SK-N-MC (cell line): ENCODE data around the gene TAPBP.

ENCODE experiments used
- EZH2 ChIP-seq: fragments of 200-600 bp; sonication (generic); IDR thresholded peaks from one replicate; pipeline ENCODE4 v1.6.1; 2017; ENCODE audit warnings: antibody characterized with exemption
- POLR2AphosphoS5 ChIP-seq: IDR thresholded peaks from 2 replicates; pipeline ENCODE4 v1.6.1; 2012; ENCODE audit warnings: mild to moderate bottlenecking, low read depth, low read length, borderline replicate concordance

- TF ChIP-seq POLR2AphosphoS5 (peak; percentile 98), EZH2 (no peak)
Observed at GRCh38 chr6:33299237-33299944, 14.5 kb downstream of the TAPBP start.
